NCI-H460 (cell line): ENCODE measurements around the gene UBTD2. TPM values are rescaled to one million over a fixed set of nuclear protein-coding genes. Genes with fewer than 3 reads are reported as not detected.
"Not testable (repeated sequence)": the region's sequence is repeated elsewhere in the genome, so short reads cannot be mapped to it uniquely, and the experiment has no call there.

ENCODE experiments used
- DNase-seq: peaks from one replicate; pipeline ENCODE4 v3.0.0-alpha.2; 2016; ENCODE audit warnings: low read depth; ENCODE audit errors: extremely low read depth
- total RNA-seq: library from RNA; depleted of rRNA; stranded (reverse); fragments of >200 nt; shearing (Covaris generic); gene quantifications from 2 replicates; pipeline ENCODE4 v1.2.3, GENCODE V29; 2014

The UBTD2 gene
- total RNA-seq, 1 experiment from 2014 or later = 17.4 TPM

GRCh38 chr5:172293054-172293744 is 9.6 kb upstream of the UBTD2 start:
- peak; percentile 79 for DNase-seq

GRCh38 chr5:172291837-172292236 is 8.3 kb upstream of the UBTD2 start:
- not testable (repeated sequence) for DNase-seq

- no peak for DNase-seq
Measured at GRCh38 chr5:172288465-172288864, 4.9 kb upstream of the UBTD2 start.

GRCh38 chr5:172287140-172287539 is 3.6 kb upstream of the UBTD2 start:
- DNase-seq = not testable (repeated sequence)

GRCh38 chr5:172285226-172286143 is 1.9 kb upstream of the UBTD2 start:
- no peak for DNase-seq

GRCh38 chr5:172284611-172284980 is 1.0 kb upstream of the UBTD2 start:
- DNase-seq = no peak

GRCh38 chr5:172283862-172284610 is 472 bp upstream of the UBTD2 start:
- DNase-seq = peak; percentile 73

GRCh38 chr5:172282272-172283019 is 1.1 kb downstream of the UBTD2 start:
- DNase-seq = no peak

GRCh38 chr5:172281346-172281745 is 2.2 kb downstream of the UBTD2 start:
- no peak for DNase-seq

GRCh38 chr5:172280929-172281328 is 2.6 kb downstream of the UBTD2 start:
- no peak for DNase-seq

GRCh38 chr5:172280317-172280716 is 3.2 kb downstream of the UBTD2 start:
- DNase-seq = no peak

GRCh38 chr5:172278356-172278755 is 5.2 kb downstream of the UBTD2 start:
- no peak for DNase-seq

- peak; percentile 19 for DNase-seq
Measured at GRCh38 chr5:172276214-172276613, 7.3 kb downstream of the UBTD2 start.

- no peak for DNase-seq
Measured at GRCh38 chr5:172274951-172275753, 8.4 kb downstream of the UBTD2 start.

GRCh38 chr5:172267943-172268342 is 15.6 kb downstream of the UBTD2 start:
- DNase-seq = no peak

GRCh38 chr5:172266676-172267092 is 16.9 kb downstream of the UBTD2 start:
- no peak for DNase-seq

- no peak for DNase-seq
Measured at GRCh38 chr5:172266071-172266675, 17.4 kb downstream of the UBTD2 start.

GRCh38 chr5:172264815-172265395 is 18.7 kb downstream of the UBTD2 start:
- no peak for DNase-seq

GRCh38 chr5:172255444-172255843 is 28.1 kb downstream of the UBTD2 start:
- no peak for DNase-seq
